IMR-90 (cell line): ENCODE data around the gene JADE3. TPM values are rescaled to one million over a fixed set of nuclear protein-coding genes. Genes with fewer than 3 reads are reported as not detected.

ENCODE experiments used
- ATAC-seq: fragments of 200-7000 bp; cut with Tn5 transposase; 2 replicates; pipeline ENCODE4 v1.9.1; 2020; ENCODE audit warnings: low read depth, mild to moderate bottlenecking, moderate library complexity
- BruUV-seq: library from RNA; stranded (reverse); fragments of 400-500 nt; replicated peaks from 2 replicates; lab custom pipeline; 2021; lab: Mats Ljungman, UMichigan
- CTCF ChIA-PET: fragments of 300-600 bp; formaldehyde crosslinking; extraction: SDS; loops from one replicate; lab custom pipeline; 2021; ENCODE audit warnings: antibody characterized with exemption; lab: Yijun Ruan, JAX
- POLR2A ChIA-PET: fragments of 300-600 bp; sonication (Branson Sonifier 250); formaldehyde crosslinking; loops from one replicate; lab custom pipeline; 2022; ENCODE audit warnings: antibody characterized with exemption; ENCODE audit not compliant: unreplicated experiment; lab: Charles Lee
- DNase-seq: peaks from one replicate; pipeline ENCODE4 v3.0.0; 2013
- H2AFZ ChIP-seq: replicated peaks from 2 replicates; pipeline ENCODE3; 2013; ENCODE audit warnings: low read length, mild to moderate bottlenecking; ENCODE audit not compliant: poor library complexity
- H2AK5ac ChIP-seq: 2 replicates; pipeline ENCODE4 v1.6.1; 2013; ENCODE audit warnings: low read depth, low read length, inconsistent platforms
- H2AK9ac ChIP-seq: replicated peaks from 2 replicates; pipeline ENCODE3; 2013; ENCODE audit warnings: mild to moderate bottlenecking, low read depth, low read length, moderate library complexity; ENCODE audit not compliant: poor library complexity
- H2BK120ac ChIP-seq: 2 replicates; pipeline ENCODE4 v1.6.1; 2013; ENCODE audit warnings: low read depth, low read length, inconsistent platforms
- H2BK15ac ChIP-seq: 3 replicates; pipeline ENCODE4 v1.6.1; 2013; ENCODE audit warnings: low read depth, low read length, inconsistent platforms
- H2BK20ac ChIP-seq: 2 replicates; pipeline ENCODE4 v1.6.1; 2013; ENCODE audit warnings: low read depth, mild to moderate bottlenecking, inconsistent platforms, low read length, moderate library complexity
- H2BK5ac ChIP-seq: 2 replicates; pipeline ENCODE4 v1.6.1; 2013; ENCODE audit warnings: mild to moderate bottlenecking, low read depth, low read length, inconsistent platforms; ENCODE audit not compliant: poor library complexity, severe bottlenecking
- H3K14ac ChIP-seq: replicated peaks from 2 replicates; pipeline ENCODE4 v1.6.1; 2013; ENCODE audit warnings: low read depth, low read length, inconsistent platforms
- H3K18ac ChIP-seq: 2 replicates; pipeline ENCODE4 v1.6.1; 2013; ENCODE audit warnings: low read depth, low read length, control low read depth
- H3K23ac ChIP-seq: 2 replicates; pipeline ENCODE4 v1.6.1; 2013; ENCODE audit warnings: low read depth, low read length, inconsistent platforms
- H3K27ac ChIP-seq: 2 replicates; pipeline ENCODE4 v1.5.1; 2013; ENCODE audit warnings: mild to moderate bottlenecking, control low read depth, low read length; ENCODE audit not compliant: insufficient read depth
- H3K27me3 ChIP-seq: 2 replicates; pipeline ENCODE4 v1.6.1; 2013; ENCODE audit warnings: low read length; ENCODE audit not compliant: control insufficient read depth, insufficient read depth
- H3K36me3 ChIP-seq: 2 replicates; pipeline ENCODE4 v1.6.1; 2013; ENCODE audit warnings: low read length, mixed read lengths; ENCODE audit not compliant: control insufficient read depth, insufficient read depth
- H3K4ac ChIP-seq: 2 replicates; pipeline ENCODE4 v1.6.1; 2013; ENCODE audit warnings: low read depth, low read length, inconsistent platforms
- H3K4me1 ChIP-seq: 2 replicates; pipeline ENCODE4 v1.6.1; 2013; ENCODE audit warnings: low read length, mixed read lengths; ENCODE audit not compliant: control insufficient read depth, insufficient read depth
- H3K4me2 ChIP-seq: 2 replicates; pipeline ENCODE4 v1.6.1; 2013; ENCODE audit warnings: low read depth, mild to moderate bottlenecking, control low read depth, low read length, moderate library complexity
- H3K4me3 ChIP-seq: 2 replicates; pipeline ENCODE4 v1.5.1; 2013; ENCODE audit warnings: low read depth, mild to moderate bottlenecking, control low read depth, low read length, moderate library complexity; ENCODE audit not compliant: insufficient read depth
- H3K56ac ChIP-seq: 2 replicates; pipeline ENCODE4 v1.6.1; 2013; ENCODE audit warnings: low read length, inconsistent platforms; ENCODE audit not compliant: insufficient read depth; ENCODE audit errors: extremely low read depth
- H3K79me1 ChIP-seq, 2 experiments: 2 replicates each; pipeline ENCODE4 v1.6.1; 2013; ENCODE audit warnings: low read length in 2 of 2, inconsistent platforms in 1 of 2, low read depth in 1 of 2
- H3K9ac ChIP-seq: 2 replicates; pipeline ENCODE4 v1.6.1; 2013; ENCODE audit warnings: low read depth, low read length, control low read depth
- H3K9me1 ChIP-seq: 2 replicates; pipeline ENCODE4 v1.6.1; 2013; ENCODE audit warnings: low read length, inconsistent platforms; ENCODE audit not compliant: insufficient read depth
- H3K9me3 ChIP-seq: 2 replicates; pipeline ENCODE4 v1.6.1; 2013; ENCODE audit warnings: low read length; ENCODE audit not compliant: control insufficient read depth, insufficient read depth
- H4K20me1 ChIP-seq: 2 replicates; pipeline ENCODE4 v1.6.1; 2013; ENCODE audit warnings: low read length, inconsistent platforms; ENCODE audit not compliant: insufficient read depth
- H4K5ac ChIP-seq: 2 replicates; pipeline ENCODE4 v1.6.1; 2013; ENCODE audit warnings: mild to moderate bottlenecking, low read depth, low read length, control low read depth
- H4K8ac ChIP-seq, 2 experiments: 2 replicates each; pipeline ENCODE4 v1.6.1; 2013; ENCODE audit warnings: low read depth in 2 of 2, low read length in 2 of 2, control low read depth in 1 of 2, inconsistent platforms in 1 of 2
- H4K91ac ChIP-seq: 2 replicates; pipeline ENCODE4 v1.6.1; 2013; ENCODE audit warnings: low read depth, low read length, inconsistent platforms; ENCODE audit not compliant: insufficient read depth
- BHLHE40 ChIP-seq: fragments of 150-350 bp; IDR thresholded peaks from 2 replicates; pipeline ENCODE4 v1.6.1; 2016; ENCODE audit warnings: mild to moderate bottlenecking, low read depth, low read length
- CEBPB ChIP-seq: IDR thresholded peaks from 2 replicates; pipeline ENCODE4 v1.6.1; 2012; ENCODE audit warnings: low read depth, low read length, improper control_type of control experiment
- MAZ ChIP-seq: IDR thresholded peaks from 2 replicates; pipeline ENCODE4 v1.6.1; 2012; ENCODE audit warnings: low read depth, mild to moderate bottlenecking, low read length, improper control_type of control experiment, moderate library complexity, borderline replicate concordance
- NFE2L2 ChIP-seq: fragments of 150-350 bp; IDR thresholded peaks from 2 replicates; pipeline ENCODE4 v1.6.1; 2016; ENCODE audit warnings: low read depth, mild to moderate bottlenecking, low read length
- RAD21 ChIP-seq: IDR thresholded peaks from 2 replicates; pipeline ENCODE4 v1.6.1; 2012; ENCODE audit warnings: low read length, improper control_type of control experiment
- RCOR1 ChIP-seq: IDR thresholded peaks from 2 replicates; pipeline ENCODE4 v1.6.1; 2012; ENCODE audit warnings: mild to moderate bottlenecking, low read length, improper control_type of control experiment; ENCODE audit not compliant: insufficient replicate concordance
- dilution Hi-C: fragments of 300-500 bp; cut with HindIII; formaldehyde crosslinking; loops from one replicate; pipeline ENCODE4 v1.14.3; 2018; ENCODE audit warnings: low sequenced_read_pairs; ENCODE audit not compliant: unreplicated experiment
- in situ Hi-C: fragments of 300-500 bp; cut with MboI; formaldehyde crosslinking; loops from 3 replicates; pipeline ENCODE4 v1.14.3; 2019; ENCODE audit warnings: low sequenced_read_pairs, inconsistent platforms, mixed read lengths
- intact Hi-C: fragments of 100-400 bp; cut with micrococcal nuclease; formaldehyde crosslinking; loops from 2 replicates; pipeline ENCODE4 v1.10.0; 2022
- polyA plus RNA-seq, 3 experiments: library from polyadenylated mRNA; depleted of rRNA; stranded (reverse); fragments of >200 nt; gene quantifications; 2 replicates each; pipeline ENCODE4 v1.2.3, GENCODE V29; 2012; ENCODE audit warnings: low replicate concordance in 1 of 3
- total RNA-seq: library from RNA; depleted of rRNA; stranded (reverse); fragments of >200 nt; gene quantifications from 2 replicates; pipeline ENCODE4 v1.2.3, GENCODE V29; 2012
- TF ChIP-seq, protein P1 (sequence below): fragments of 150-350 bp; IDR thresholded peaks from 2 replicates; pipeline ENCODE4 v1.6.1; 2017; ENCODE audit warnings: mild to moderate bottlenecking, antibody characterized with exemption, low read length, low read depth
- TF ChIP-seq, protein P2 (sequence below): fragments of 150-350 bp; IDR thresholded peaks from 2 replicates; pipeline ENCODE4 v1.6.1; 2016; ENCODE audit warnings: low read depth, mild to moderate bottlenecking, low read length, moderate library complexity, borderline replicate concordance

JADE3 gene
- total and polyA plus RNA-seq, 2 of the 4 experiments (the other 2 are of a cell fraction), result 2.1 to 4.7 TPM

DNA sequence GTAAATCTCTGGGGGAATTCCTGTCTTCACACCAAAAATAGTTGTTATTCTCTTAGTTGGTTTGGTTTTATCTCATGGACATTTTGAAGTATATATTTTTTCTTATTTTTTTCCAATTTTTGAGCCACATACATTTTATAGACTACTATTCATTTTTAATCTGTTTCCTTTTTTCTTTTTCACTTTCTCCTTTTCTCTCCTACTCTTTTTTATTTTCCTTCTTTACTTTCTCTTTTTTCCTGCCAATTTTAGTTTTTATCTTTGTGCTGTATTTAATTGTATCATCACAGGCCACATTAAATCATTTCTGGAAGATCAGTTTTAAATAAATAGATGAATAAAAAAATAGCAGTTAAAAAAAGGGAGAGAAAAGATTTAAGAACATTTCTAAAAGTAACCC, 14.0 kb upstream of the JADE3 start:
- no peak overlapping the region for H2AFZ ChIP-seq
- H3K27me3 ChIP-seq, result peaks cover 4% of the 10 kb centered on the region
- no peak overlapping the region for H4K91ac ChIP-seq
- no peak overlapping the region for H3K18ac ChIP-seq
- no peak overlapping the region for H3K56ac ChIP-seq
- H3K4ac ChIP-seq, result no peak overlapping the region
- no TSS peak for BruUV-seq
- ChIA-PET CTCF (no interaction called here), POLR2A (no interaction called here)
- no peak overlapping the region for H3K23ac ChIP-seq
- no peak overlapping the region for H4K5ac ChIP-seq
- no peak overlapping the region for H3K4me3 ChIP-seq
- intact Hi-C loops (no loop called here), in situ Hi-C loops (no loop called here), dilution Hi-C loops (no loop called here)
- ATAC-seq (no peak), DNase-seq (no peak)
- no peak overlapping the region for H2BK15ac ChIP-seq
- H4K20me1 ChIP-seq, result no peaks in the 10 kb centered on the region
- no peaks in the 10 kb centered on the region for H3K79me1 ChIP-seq
- no peak overlapping the region for H3K4me2 ChIP-seq
- H2BK5ac ChIP-seq, result no peak overlapping the region
- H3K14ac ChIP-seq, result no peak overlapping the region
- H2BK120ac ChIP-seq, result no peak overlapping the region
- no peak overlapping the region for H3K27ac ChIP-seq
- no peaks in the 10 kb centered on the region for H3K9me3 ChIP-seq
- no peak overlapping the region for H2AK9ac ChIP-seq
- no peak overlapping the region for H4K8ac ChIP-seq
- TF ChIP-seq BHLHE40, result no peak
- TF ChIP-seq MAZ, result no peak
- TF ChIP-seq, protein P1, sequence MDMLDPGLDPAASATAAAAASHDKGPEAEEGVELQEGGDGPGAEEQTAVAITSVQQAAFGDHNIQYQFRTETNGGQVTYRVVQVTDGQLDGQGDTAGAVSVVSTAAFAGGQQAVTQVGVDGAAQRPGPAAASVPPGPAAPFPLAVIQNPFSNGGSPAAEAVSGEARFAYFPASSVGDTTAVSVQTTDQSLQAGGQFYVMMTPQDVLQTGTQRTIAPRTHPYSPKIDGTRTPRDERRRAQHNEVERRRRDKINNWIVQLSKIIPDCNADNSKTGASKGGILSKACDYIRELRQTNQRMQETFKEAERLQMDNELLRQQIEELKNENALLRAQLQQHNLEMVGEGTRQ, result no peak
- TF ChIP-seq RAD21, result no peak
- no peak for TF ChIP-seq CEBPB
- no peak for TF ChIP-seq RCOR1
- no peak for TF ChIP-seq NFE2L2
- TF ChIP-seq, protein P2, sequence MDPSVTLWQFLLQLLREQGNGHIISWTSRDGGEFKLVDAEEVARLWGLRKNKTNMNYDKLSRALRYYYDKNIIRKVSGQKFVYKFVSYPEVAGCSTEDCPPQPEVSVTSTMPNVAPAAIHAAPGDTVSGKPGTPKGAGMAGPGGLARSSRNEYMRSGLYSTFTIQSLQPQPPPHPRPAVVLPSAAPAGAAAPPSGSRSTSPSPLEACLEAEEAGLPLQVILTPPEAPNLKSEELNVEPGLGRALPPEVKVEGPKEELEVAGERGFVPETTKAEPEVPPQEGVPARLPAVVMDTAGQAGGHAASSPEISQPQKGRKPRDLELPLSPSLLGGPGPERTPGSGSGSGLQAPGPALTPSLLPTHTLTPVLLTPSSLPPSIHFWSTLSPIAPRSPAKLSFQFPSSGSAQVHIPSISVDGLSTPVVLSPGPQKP, result no peak
- no peak overlapping the region for H2BK20ac ChIP-seq
- no peaks in the 10 kb centered on the region for H3K9me1 ChIP-seq
- no peaks in the 10 kb centered on the region for H3K36me3 ChIP-seq
- no peak overlapping the region for H3K9ac ChIP-seq
- H2AK5ac ChIP-seq, result no peak overlapping the region
- no peaks in the 10 kb centered on the region for H3K4me1 ChIP-seq
